Measurements from ENCODE around the gene NFKBIL1. TPM values are rescaled to one million over a fixed set of nuclear protein-coding genes. Genes with fewer than 3 reads are reported as not detected.
"Not testable (repeated sequence)": the region's sequence is repeated elsewhere in the genome, so short reads cannot be mapped to it uniquely, and the experiment has no call there.

NFKBIL1 gene
- total RNA-seq, 1 donor from 2014 or later, result 29.6 TPM

GRCh38 chr6:31587791-31588777 is 40.7 kb downstream of the NFKBIL1 start:
- H3K36me3 Mint-ChIP-seq (ENCODE audit: low read depth), result no peaks in the 10 kb centered on the region
- no peak overlapping the region for H3K4me3 Mint-ChIP-seq (ENCODE audit: unreplicated experiment)
- no peaks in the 10 kb centered on the region for H3K9me3 Mint-ChIP-seq (ENCODE audit: low read depth)
- no peaks in the 10 kb centered on the region for H3K4me1 Mint-ChIP-seq (ENCODE audit: low read depth)
- no peak overlapping the region for H3K27ac Mint-ChIP-seq (ENCODE audit: unreplicated experiment)
- TF ChIP-seq CTCF (IDR thresholded peaks at IDR 0.05), result no peak
- no peaks in the 10 kb centered on the region for H3K27me3 Mint-ChIP-seq (ENCODE audit: low read depth)
- DNase-seq (ENCODE audit: low spot score), result no peak

GRCh38 chr6:31588871-31589650 is 41.7 kb downstream of the NFKBIL1 start:
- DNase-seq (ENCODE audit: low spot score), result no peak
- no peaks in the 10 kb centered on the region for H3K9me3 Mint-ChIP-seq (ENCODE audit: low read depth)
- no peak overlapping the region for H3K27ac Mint-ChIP-seq (ENCODE audit: unreplicated experiment)

DNA sequence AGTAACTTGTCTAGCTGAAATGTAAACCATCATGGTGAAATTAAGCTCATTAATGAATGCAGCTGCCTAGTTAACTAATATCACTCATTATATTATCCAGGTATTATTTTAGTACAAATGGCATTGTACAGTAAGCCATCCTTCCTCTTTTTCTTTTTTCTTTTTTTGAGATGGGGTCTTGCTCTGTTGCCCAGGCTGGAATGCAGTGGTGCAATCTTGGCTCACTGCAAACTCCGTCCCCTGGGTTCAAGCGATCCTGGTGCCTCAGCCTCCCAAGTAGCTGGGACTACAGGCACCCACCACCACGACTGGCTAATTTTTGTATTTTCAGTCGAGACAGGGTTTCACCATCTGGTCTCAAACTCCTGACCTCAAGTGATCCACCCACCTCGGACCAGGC is 43.3 kb downstream of the NFKBIL1 start:
- not testable (repeated sequence) for H3K27ac Mint-ChIP-seq (ENCODE audit: unreplicated experiment); H3K4me3 Mint-ChIP-seq (ENCODE audit: unreplicated experiment); H3K36me3 Mint-ChIP-seq (ENCODE audit: low read depth); DNase-seq (ENCODE audit: low spot score); H3K4me1 Mint-ChIP-seq (ENCODE audit: low read depth); H3K27me3 Mint-ChIP-seq (ENCODE audit: low read depth); H3K9me3 Mint-ChIP-seq (ENCODE audit: low read depth)

More at GRCh38 chr6:31588871-31589650, 41.7 kb downstream of the NFKBIL1 start:
- Mint-ChIP-seq H3K4me1 (ENCODE audit: low read depth) (no peaks in the 10 kb centered on the region), H3K4me3 (ENCODE audit: unreplicated experiment) (no peak overlapping the region), H3K27me3 (ENCODE audit: low read depth) (no peaks in the 10 kb centered on the region), H3K36me3 (ENCODE audit: low read depth) (no peaks in the 10 kb centered on the region)
- no peak for TF ChIP-seq CTCF (IDR thresholded peaks at IDR 0.05)

- no peaks in the 10 kb centered on the region for H3K4me1 Mint-ChIP-seq (ENCODE audit: low read depth)
- H3K9me3 Mint-ChIP-seq (ENCODE audit: low read depth), result no peaks in the 10 kb centered on the region
- no peaks in the 10 kb centered on the region for H3K36me3 Mint-ChIP-seq (ENCODE audit: low read depth)
- no peak overlapping the region for H3K27ac Mint-ChIP-seq (ENCODE audit: unreplicated experiment)
- H3K27me3 Mint-ChIP-seq (ENCODE audit: low read depth), result no peaks in the 10 kb centered on the region
- no peak for TF ChIP-seq CTCF (IDR thresholded peaks at IDR 0.05)
- DNase-seq (ENCODE audit: low spot score), result no peak
- no peak overlapping the region for H3K4me3 Mint-ChIP-seq (ENCODE audit: unreplicated experiment)
These were observed 45.0 kb downstream of the NFKBIL1 start for GRCh38 chr6:31592396-31592771.

DNA sequence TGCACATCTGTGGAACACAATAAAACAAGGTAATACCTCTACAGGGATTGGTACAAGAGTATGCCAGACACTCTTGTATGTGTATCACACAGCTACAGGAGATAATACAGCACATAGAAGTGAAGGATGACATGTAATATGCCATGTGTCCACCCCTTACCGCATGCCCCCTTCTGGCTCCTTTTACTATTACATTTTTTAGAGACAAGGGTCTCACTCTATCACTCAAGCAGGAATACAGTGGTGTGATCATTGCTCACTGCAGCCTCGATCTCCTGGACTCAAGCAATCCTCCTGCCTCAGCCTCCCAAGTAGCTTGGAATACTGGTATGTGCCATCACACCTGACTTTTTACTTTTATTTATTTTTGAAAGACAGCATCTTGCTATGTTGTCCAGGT is 49.6 kb downstream of the NFKBIL1 start:
- DNase-seq (ENCODE audit: low spot score), result no peak
- H3K36me3 Mint-ChIP-seq (ENCODE audit: low read depth), result no peaks in the 10 kb centered on the region
- no peak overlapping the region for H3K4me3 Mint-ChIP-seq (ENCODE audit: unreplicated experiment)
- TF ChIP-seq CTCF (IDR thresholded peaks at IDR 0.05), result peak; percentile 75
- no peak overlapping the region for H3K27ac Mint-ChIP-seq (ENCODE audit: unreplicated experiment)
- H3K9me3 Mint-ChIP-seq (ENCODE audit: low read depth), result no peaks in the 10 kb centered on the region
- H3K4me1 Mint-ChIP-seq (ENCODE audit: low read depth), result no peaks in the 10 kb centered on the region
- no peaks in the 10 kb centered on the region for H3K27me3 Mint-ChIP-seq (ENCODE audit: low read depth)

Data from chondrocyte (in vitro differentiated cells).